ENCODE measurements around the gene UQCC3. TPM values are rescaled to one million over a fixed set of nuclear protein-coding genes. Genes with fewer than 3 reads are reported as not detected.

UQCC3 gene
- total and polyA plus RNA-seq, 10 of the 15 experiments (the other 5 are each of a cell fraction or from before 2014, with no cell fraction given): 1.3 to 20.5 (median 8.2) TPM

GRCh38 chr11:62678770-62679696 is 7.6 kb downstream of the UQCC3 start, which contains the start of gene UBXN1:
Gene UBXN1 (minus strand): TSS chr11:62679073. CDS start chr11:62678923, 150 bp downstream.
- ChIA-PET CTCF (interaction anchor here (1.0 to 2.9 kb wide), 6 partner anchors 11 to 284 kb away, joined by 3 to 24 read pairs (median 6); no protein-coding TSS in a partner anchor), POLR2A (interaction anchor here (0.6 to 9.7 kb wide), 9 partner anchors 9 to 175 kb away, joined by 3 to 83 read pairs (median 4); partner anchors contain the start of genes C11orf98, CSKMT, EEF1G and HNRNPUL2), RAD21 (ENCODE audit: unreplicated experiment) (interaction anchor here (0.6 to 1.9 kb wide), 5 partner anchors 14 to 254 kb away, joined by 3 to 8 read pairs (median 4); partner anchors contain the start of genes C11orf98, CSKMT and INTS5), SMC1A (ENCODE audit: uncharacterized antibody, unreplicated experiment) (interaction anchor here (1.0 to 1.6 kb wide), 2 partner anchors 13 to 79 kb away, joined by 3 read pairs; no protein-coding TSS in a partner anchor)
- Histone ChIP-seq H3K27ac (ENCODE audit: control insufficient read depth, insufficient read depth) (peak within 1 kb of the TSS; percentile 94), H3K36me3 (ENCODE audit: control insufficient read depth in 2 of 2, insufficient read depth in 2 of 2, low read length in 1 of 2) (peaks cover 0 to 10% of the 10 kb centered on the region in 2 experiments; a peak in 1 of 4 replicates), H3K9ac (ENCODE audit: control insufficient read depth, insufficient read depth, low read length) (peak within 1 kb of the TSS; percentile 94), H3K4me2 (ENCODE audit: control insufficient read depth, insufficient read depth) (peak within 1 kb of the TSS; percentile 77), H3K4me1 (ENCODE audit: control insufficient read depth, insufficient read depth, low read length) (peaks cover 11% of the 10 kb centered on the region), H4K20me1 (ENCODE audit: control insufficient read depth, insufficient read depth) (no peaks in the 10 kb centered on the region; the same call in 1 of the 2 replicates), H3K79me2 (ENCODE audit: control insufficient read depth, insufficient read depth, low read length) (peaks cover 20% of the 10 kb centered on the region), H2AFZ (ENCODE audit: control insufficient read depth, low read depth, low read length) (peak within 1 kb of the TSS; percentile 78), H3K9me3 (replicated peaks; ENCODE audit: control insufficient read depth, insufficient read depth, low read length) (no peaks in the 10 kb centered on the region), H3K4me3 (peak within 1 kb of the TSS; percentile 89), H3K27me3 (replicated peaks in 1 of 2; ENCODE audit: control insufficient read depth in 2 of 2, insufficient read depth in 2 of 2, low read length in 1 of 2) (no peaks in the 10 kb centered on the region)
- 9% methylated on average over 54 of the region's 55 CpGs for WGBS (ENCODE audit: insufficient coverage, insufficient replicate concordance, low lambda C conversion rate, missing lambda C conversion rate)
- in situ Hi-C loops (cut with MboI) (no loop called here), intact Hi-C loops (cut with micrococcal nuclease; ENCODE audit: unreplicated experiment) (no loop called here)
- FAIRE-seq (peak; percentile 84), DNase-seq (ENCODE audit: low read depth, low spot score) (no peak), ATAC-seq (peak; percentile 90)
- BruUV-seq (replicated peaks): TSS peak; percentile 88
- no peak for TF ChIP-seq SUPT20H (IDR thresholded peaks at IDR 0.05; ENCODE audit: borderline replicate concordance, control insufficient read depth, low read depth, low read length)
- no peak for TF ChIP-seq ZZZ3 (IDR thresholded peaks at IDR 0.05; ENCODE audit: control insufficient read depth, insufficient read length, low read depth)
- peak; percentile 81 for TF ChIP-seq LARP7 (IDR thresholded peaks at IDR 0.05)
- TF ChIP-seq SUZ12 (IDR thresholded peaks at IDR 0.05; ENCODE audit: unreplicated experiment): no peak
- no peak; the same call in 1 of the 2 replicates for TF ChIP-seq CREB1 (IDR thresholded peaks at IDR 0.05; ENCODE audit: low read depth)
- TF ChIP-seq RELB (IDR thresholded peaks at IDR 0.05; ENCODE audit: low read depth): peak; percentile 96
- no peak for TF ChIP-seq IRF3 (IDR thresholded peaks at IDR 0.05)
- TF ChIP-seq JUND (IDR thresholded peaks at IDR 0.05; ENCODE audit: low read depth, low read length): no peak
- no peak for TF ChIP-seq BRCA1 (IDR thresholded peaks at IDR 0.05; ENCODE audit: low read depth, low read length)
- TF ChIP-seq NFYA (IDR thresholded peaks at IDR 0.05; ENCODE audit: borderline replicate concordance, low read depth, low read length): no peak
- TF ChIP-seq ETV6 (conservative IDR thresholded peaks at IDR 0.05 in 1 of 2, IDR thresholded peaks at IDR 0.05 in 1 of 2; ENCODE audit: borderline replicate concordance in 1 of 2, low read depth in 1 of 2): peak in 1 of 2 experiments; percentile 23; a peak in 1 of 4 replicates
- peak; percentile 83 for TF ChIP-seq E4F1 (IDR thresholded peaks at IDR 0.05; ENCODE audit: borderline replicate concordance, partially characterized antibody)
- no peak for TF ChIP-seq ZNF622 (IDR thresholded peaks at IDR 0.05)
- peak; percentile 97 for TF ChIP-seq ZNF207 (IDR thresholded peaks at IDR 0.05; ENCODE audit: borderline replicate concordance)
- no peak for TF ChIP-seq CEBPB (IDR thresholded peaks at IDR 0.05; ENCODE audit: borderline replicate concordance in 1 of 2, low read depth in 2 of 2, low read length in 2 of 2)
- peak; percentile 90 for TF ChIP-seq MAX (IDR thresholded peaks at IDR 0.05; ENCODE audit: low read depth, low read length)
